ENCODE data around the gene SOS1.

The SOS1 gene

DNA sequence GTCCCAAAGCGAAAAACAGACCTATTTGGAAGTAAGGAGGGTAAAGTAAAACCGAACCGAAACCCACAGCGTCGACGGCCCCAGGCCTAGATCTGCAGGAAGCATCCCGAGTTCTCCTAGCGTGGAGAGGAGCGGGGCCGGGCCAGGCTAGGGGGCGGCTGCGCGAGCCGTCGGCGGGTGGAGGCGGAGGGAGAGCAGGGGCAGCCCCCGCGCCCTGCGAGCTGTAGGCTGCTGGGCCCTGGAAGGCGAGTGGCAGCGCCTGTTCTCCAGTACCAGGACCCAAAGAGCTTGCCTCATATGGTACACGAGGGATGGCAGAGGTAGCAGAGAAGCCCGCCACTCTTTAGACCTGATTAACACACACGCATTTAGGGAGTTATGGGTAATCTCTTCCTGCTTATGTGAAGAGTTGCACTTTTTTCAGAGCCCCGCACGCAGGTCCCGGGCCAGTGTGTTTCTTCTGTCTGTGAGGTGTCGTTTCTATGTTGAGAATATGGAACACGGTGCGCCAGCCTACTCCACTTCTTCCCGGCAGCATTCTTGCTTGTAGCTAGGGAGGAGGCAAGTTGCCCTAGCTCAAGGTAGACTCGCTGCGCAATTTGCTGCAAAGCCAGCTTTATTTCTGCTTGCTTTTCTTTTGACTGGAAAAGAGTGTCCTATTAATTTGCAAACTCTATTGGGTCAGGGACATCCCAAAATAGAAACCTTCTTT lies 160.1 kb downstream of the SOS1 start:
- H3K4me3 ChIP-seq (ENCODE audit: low read depth, low read length): no peak overlapping the region
- TF ChIP-seq, protein P1, sequence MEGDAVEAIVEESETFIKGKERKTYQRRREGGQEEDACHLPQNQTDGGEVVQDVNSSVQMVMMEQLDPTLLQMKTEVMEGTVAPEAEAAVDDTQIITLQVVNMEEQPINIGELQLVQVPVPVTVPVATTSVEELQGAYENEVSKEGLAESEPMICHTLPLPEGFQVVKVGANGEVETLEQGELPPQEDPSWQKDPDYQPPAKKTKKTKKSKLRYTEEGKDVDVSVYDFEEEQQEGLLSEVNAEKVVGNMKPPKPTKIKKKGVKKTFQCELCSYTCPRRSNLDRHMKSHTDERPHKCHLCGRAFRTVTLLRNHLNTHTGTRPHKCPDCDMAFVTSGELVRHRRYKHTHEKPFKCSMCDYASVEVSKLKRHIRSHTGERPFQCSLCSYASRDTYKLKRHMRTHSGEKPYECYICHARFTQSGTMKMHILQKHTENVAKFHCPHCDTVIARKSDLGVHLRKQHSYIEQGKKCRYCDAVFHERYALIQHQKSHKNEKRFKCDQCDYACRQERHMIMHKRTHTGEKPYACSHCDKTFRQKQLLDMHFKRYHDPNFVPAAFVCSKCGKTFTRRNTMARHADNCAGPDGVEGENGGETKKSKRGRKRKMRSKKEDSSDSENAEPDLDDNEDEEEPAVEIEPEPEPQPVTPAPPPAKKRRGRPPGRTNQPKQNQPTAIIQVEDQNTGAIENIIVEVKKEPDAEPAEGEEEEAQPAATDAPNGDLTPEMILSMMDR (IDR thresholded peaks at IDR 0.05; ENCODE audit: low read depth, low read length, missing control alignments): no peak
- no peak for DNase-seq (ENCODE audit: low read depth)

DNA sequence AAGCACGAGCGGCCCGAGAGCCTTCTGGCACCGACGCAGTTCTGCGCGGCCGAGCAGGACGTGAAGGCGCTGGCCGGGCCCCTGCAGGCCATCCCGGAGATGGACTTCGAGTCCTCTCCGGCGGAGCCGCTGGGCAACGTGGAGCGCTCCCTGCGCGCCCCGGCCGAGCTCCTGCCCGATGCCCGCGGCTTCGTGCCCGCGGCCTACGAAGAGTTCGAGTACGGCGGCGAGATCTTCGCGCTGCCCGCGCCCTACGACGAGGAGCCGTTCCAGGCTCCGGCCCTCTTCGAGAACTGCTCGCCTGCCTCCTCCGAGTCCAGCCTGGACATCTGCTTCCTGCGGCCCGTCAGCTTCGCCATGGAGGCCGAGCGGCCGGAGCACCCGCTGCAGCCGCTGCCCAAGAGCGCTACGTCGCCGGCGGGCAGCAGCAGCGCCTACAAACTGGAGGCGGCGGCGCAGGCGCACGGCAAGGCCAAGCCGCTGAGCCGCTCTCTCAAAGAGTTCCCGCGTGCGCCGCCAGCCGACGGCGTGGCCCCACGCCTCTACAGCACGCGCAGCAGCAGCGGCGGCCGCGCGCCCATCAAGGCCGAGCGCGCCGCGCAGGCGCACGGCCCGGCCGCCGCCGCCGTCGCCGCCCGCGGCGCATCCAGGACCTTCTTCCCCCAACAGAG lies 160.8 kb downstream of the SOS1 start:
- H3K4me3 ChIP-seq (ENCODE audit: low read depth, low read length): peak overlapping the region; percentile 16; the same call in 1 of the 2 replicates
- TF ChIP-seq, protein P1 (IDR thresholded peaks at IDR 0.05; ENCODE audit: low read depth, low read length, missing control alignments): no peak
- DNase-seq (ENCODE audit: low read depth): no peak

DNA sequence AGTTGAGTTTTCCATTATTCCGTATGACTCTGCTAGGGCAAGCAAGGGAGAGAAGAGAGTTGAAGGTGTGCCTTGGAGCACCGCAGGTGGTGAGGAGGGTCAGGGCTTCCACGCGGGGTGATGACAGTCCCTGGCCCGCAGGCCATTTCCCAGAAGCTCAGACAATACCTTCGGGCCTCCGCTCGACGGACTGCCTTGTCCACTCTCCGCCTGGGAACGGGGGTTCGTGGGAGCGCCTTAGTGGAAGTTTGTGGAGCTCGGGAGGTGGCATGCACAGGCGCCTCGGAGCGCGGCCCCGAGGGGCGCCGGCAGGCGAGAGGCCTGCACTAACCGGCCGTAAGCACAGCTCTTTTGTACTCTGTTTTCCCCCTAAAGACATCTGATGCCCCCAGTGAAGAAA lies 161.4 kb downstream of the SOS1 start:
- TF ChIP-seq, protein P1 (IDR thresholded peaks at IDR 0.05; ENCODE audit: low read depth, low read length, missing control alignments): no peak

DNA sequence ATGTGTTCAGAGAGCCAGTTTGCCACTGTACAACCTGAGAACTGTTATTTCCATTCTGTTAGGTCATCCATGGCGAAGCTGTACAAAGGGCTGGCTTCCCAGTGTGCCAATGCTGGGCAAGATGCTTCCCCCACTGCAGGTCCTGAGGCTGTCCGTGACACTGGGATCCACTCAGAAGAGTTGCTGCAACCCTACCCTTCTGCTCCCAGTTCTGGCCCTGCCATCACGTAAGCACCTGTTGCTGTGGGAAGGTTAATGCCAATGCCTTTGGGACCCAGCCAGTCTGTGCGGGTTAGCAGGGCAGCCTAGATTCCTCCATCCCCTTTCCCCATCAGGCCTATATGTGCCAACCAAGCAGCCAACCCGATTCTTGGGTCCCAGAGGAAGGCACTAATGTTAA lies 162.9 kb downstream of the SOS1 start:
- DNase-seq (ENCODE audit: low read depth): no peak
- no peak overlapping the region for H3K4me3 ChIP-seq (ENCODE audit: low read depth, low read length)
- TF ChIP-seq, protein P1 (IDR thresholded peaks at IDR 0.05; ENCODE audit: low read depth, low read length, missing control alignments): no peak

More for the DNA sequence above, 161.4 kb downstream of the SOS1 start:
- H3K4me3 ChIP-seq (ENCODE audit: low read depth, low read length): no peak overlapping the region
- DNase-seq (ENCODE audit: low read depth): no peak

DNA sequence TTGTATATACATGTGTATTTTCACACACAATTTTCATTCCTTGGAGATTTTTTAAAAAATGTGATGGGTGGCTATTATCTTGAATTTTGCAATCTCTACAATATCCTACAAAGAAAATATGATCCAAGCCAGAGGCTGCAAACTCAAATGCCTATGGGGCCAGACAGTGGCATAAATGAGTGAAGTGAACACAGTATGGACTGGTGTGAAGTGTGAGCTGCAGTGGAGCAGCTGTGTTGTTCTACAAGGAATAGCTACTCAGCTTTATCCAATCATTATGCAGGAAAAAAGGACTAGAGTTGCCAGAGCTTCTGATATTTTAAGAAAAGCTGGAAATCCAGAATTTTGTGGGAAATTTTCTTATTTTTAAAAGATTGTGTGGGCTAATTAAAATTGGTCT lies 169.1 kb downstream of the SOS1 start:
- TF ChIP-seq, protein P1 (IDR thresholded peaks at IDR 0.05; ENCODE audit: low read depth, low read length, missing control alignments): no peak
- no peak for DNase-seq (ENCODE audit: low read depth)
- no peak overlapping the region for H3K4me3 ChIP-seq (ENCODE audit: low read depth, low read length)

DNA sequence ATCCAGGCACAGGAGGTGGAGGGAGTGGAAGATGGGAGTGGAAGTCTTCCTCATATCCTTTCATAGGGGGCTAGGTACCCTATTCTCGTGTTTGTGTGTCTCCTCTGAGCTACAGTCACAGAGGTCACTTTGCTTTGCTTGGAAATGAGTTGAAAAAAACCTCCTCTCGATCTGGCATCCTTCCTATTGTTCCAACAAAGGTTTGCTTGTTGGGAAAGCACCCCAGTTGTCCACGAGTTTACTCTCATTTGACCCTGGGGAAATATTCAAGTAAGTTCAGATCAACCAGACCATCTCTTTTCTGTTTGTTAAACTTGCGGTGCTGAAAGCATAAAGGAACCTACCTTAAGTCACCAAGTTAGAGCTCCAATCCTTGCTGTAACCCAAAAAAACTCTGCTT lies 171.9 kb downstream of the SOS1 start:
- TF ChIP-seq, protein P1 (IDR thresholded peaks at IDR 0.05; ENCODE audit: low read depth, low read length, missing control alignments): no peak
- DNase-seq (ENCODE audit: low read depth): no peak
- no peak overlapping the region for H3K4me3 ChIP-seq (ENCODE audit: low read depth, low read length)
